Activated B cell treated with CpG ODN at 0.5 μM for 24 hours (primary cell): ENCODE data around the gene BRD4. TPM values are rescaled to one million over a fixed set of nuclear protein-coding genes. Genes with fewer than 3 reads are reported as not detected.

ENCODE experiments used
- ATAC-seq: fragments of 200-7000 bp; cut with Tn5 transposase; one replicate; pipeline ENCODE4 v1.10.0; 2021; ENCODE audit warnings: low read depth, mild to moderate bottlenecking, moderate library complexity
- CTCF ChIA-PET: fragments of 350-600 bp; sonication (Branson Sonifier 250); formaldehyde crosslinking; loops from one replicate; lab custom pipeline; 2021; ENCODE audit warnings: antibody characterized with exemption; lab: Charles Lee
- POLR2A ChIA-PET: fragments of 350-600 bp; sonication (Branson Sonifier 250); formaldehyde crosslinking; loops from one replicate; lab custom pipeline; 2021; ENCODE audit warnings: antibody characterized with exemption; lab: Charles Lee
- DNase-seq: peaks from one replicate; pipeline ENCODE4 v3.0.0; 2022
- H3K27ac Mint-ChIP-seq: one replicate; pipeline ENCODE4 v1.8.0; 2020; ENCODE audit warnings: mixed read lengths
- H3K27me3 Mint-ChIP-seq: one replicate; pipeline ENCODE4 v1.8.0; 2021; ENCODE audit warnings: mixed read lengths
- H3K36me3 Mint-ChIP-seq: one replicate; pipeline ENCODE4 v1.8.0; 2021; ENCODE audit warnings: low read depth, mixed read lengths
- H3K4me1 Mint-ChIP-seq: one replicate; pipeline ENCODE4 v1.8.0; 2021; ENCODE audit warnings: mixed read lengths
- H3K4me3 Mint-ChIP-seq: one replicate; pipeline ENCODE4 v1.8.0; 2020; ENCODE audit warnings: mild to moderate bottlenecking, mixed read lengths
- H3K9me3 Mint-ChIP-seq: one replicate; pipeline ENCODE4 v1.8.0; 2020; ENCODE audit warnings: mixed read lengths
- intact Hi-C: fragments of 100-400 bp; cut with micrococcal nuclease; formaldehyde crosslinking; loops from one replicate; pipeline ENCODE4 v1.15.1; 2024
- total RNA-seq: library from RNA; stranded (reverse); gene quantifications from 2 replicates; pipeline ENCODE4 v1.2.3, GENCODE V29; 2022
- TF ChIP-seq, protein P1 (sequence below): fragments of 200-600 bp; IDR thresholded peaks from one replicate; pipeline ENCODE4 v1.8.0; 2022; ENCODE audit warnings: antibody characterized with exemption, mild to moderate bottlenecking

BRD4 gene
- total RNA-seq, 1 donor from 2014 or later = 164 TPM

DNA sequence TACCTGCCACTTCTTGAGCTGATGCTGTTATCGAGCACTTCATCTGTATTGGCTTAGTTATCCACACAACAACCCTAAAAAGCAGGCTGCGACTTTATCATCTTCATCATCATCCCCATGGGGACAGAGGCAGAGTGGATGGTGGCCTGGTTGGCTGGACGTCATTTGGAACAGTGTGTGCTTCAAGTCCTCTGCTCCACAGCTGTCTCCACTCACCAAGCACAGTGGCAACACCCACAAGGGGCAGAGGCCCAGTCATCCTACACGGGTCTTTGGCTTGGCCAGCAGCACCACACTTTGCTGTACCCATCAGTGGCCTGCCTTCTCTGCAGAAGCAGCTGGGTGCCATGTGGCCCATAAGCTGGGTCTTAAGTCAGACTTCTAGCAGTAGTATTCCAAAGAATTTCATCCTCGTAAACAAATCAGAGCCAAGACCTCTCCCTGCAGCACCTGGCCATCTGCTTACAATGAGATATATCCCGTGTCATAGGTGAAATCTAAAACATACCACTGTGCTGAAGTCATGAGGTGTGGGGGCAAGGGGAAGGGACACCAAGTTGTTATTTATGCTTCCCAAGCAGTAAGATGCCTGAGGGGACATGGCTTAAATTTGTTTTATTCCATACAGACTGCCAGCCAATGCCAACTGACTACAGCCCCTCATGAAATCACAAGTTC lies 52.2 kb downstream of the BRD4 start:
- Mint-ChIP-seq H3K4me3 (no peak overlapping the region), H3K36me3 (peaks cover 11% of the 10 kb centered on the region), H3K4me1 (peaks cover 97% of the 10 kb centered on the region), H3K9me3 (no peaks in the 10 kb centered on the region), H3K27ac (peak overlapping the region; percentile 59), H3K27me3 (no peaks in the 10 kb centered on the region)
- TF ChIP-seq, protein P1, sequence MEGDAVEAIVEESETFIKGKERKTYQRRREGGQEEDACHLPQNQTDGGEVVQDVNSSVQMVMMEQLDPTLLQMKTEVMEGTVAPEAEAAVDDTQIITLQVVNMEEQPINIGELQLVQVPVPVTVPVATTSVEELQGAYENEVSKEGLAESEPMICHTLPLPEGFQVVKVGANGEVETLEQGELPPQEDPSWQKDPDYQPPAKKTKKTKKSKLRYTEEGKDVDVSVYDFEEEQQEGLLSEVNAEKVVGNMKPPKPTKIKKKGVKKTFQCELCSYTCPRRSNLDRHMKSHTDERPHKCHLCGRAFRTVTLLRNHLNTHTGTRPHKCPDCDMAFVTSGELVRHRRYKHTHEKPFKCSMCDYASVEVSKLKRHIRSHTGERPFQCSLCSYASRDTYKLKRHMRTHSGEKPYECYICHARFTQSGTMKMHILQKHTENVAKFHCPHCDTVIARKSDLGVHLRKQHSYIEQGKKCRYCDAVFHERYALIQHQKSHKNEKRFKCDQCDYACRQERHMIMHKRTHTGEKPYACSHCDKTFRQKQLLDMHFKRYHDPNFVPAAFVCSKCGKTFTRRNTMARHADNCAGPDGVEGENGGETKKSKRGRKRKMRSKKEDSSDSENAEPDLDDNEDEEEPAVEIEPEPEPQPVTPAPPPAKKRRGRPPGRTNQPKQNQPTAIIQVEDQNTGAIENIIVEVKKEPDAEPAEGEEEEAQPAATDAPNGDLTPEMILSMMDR = no peak
- POLR2A ChIA-PET = no interaction called here
- DNase-seq (no peak), ATAC-seq (no peak)
- CTCF ChIA-PET = interaction anchor here (0.7 kb wide), 1 partner anchor 13 kb away, joined by 3 read pairs; no protein-coding TSS in a partner anchor
- intact Hi-C loops = no loop called here

DNA sequence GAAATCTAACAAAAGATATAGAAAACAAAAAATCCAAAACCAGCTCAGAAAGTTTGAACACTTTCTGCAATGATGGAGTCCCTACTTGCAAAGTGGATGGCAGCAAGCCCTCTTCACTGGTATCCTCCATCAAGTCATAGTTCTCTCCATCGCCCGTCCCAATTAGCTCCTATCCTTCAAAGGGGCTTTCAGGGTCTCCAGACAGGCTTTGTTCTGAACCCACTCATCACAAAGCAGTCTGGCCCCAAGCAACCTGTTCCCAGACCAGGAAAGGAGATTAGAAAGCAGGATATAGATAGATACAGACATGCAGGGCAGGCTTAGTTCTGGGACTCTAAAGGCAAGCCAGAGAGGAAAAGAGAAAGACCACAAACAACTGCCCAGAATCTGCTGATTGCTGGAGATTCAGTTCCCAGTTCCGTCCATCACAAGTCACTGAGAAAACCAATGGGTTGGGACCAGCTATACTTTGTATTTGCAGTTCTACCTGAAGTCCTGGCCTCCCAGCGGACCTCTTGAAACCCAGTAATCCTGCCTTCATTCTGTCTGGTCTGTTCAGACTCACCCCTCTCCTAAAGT lies 52.9 kb downstream of the BRD4 start:
- Mint-ChIP-seq H3K4me1 (peaks cover 96% of the 10 kb centered on the region), H3K9me3 (no peaks in the 10 kb centered on the region), H3K27me3 (no peaks in the 10 kb centered on the region), H3K27ac (peak overlapping the region; percentile 64), H3K36me3 (peaks cover 11% of the 10 kb centered on the region), H3K4me3 (peak overlapping the region; percentile 46)
- POLR2A ChIA-PET = no interaction called here
- TF ChIP-seq, protein P1 = no peak
- CTCF ChIA-PET = no interaction called here
- DNase-seq (no peak), ATAC-seq (no peak)
- intact Hi-C loops = no loop called here

DNA sequence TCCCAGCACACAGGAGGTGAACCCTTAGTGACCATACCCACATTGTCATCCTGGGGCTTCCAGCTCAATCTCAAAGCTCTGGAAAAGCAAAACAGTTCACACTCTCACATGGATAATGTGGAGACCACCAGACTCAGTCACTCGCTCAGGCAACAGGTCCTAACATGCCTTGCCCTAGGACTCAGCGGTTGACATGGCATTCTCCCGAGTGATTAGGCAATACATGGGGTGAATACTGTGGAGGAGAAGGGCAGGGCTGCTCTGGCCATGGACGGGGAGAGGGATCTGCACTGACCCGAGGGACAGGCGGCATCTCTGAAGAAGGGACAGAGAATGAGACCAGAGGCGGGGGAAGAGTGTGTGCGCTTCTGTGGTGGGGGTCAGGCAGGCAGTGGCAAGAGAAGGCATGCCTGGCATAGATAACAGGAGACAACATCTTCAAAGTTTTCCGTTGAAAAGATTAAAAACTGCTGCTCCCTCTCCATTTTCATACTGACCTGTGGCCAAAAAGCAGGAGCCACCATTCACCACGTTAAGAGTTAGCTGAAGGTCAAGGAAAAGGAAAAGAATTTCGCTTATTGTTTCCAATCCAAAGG lies 55.6 kb downstream of the BRD4 start:
- CTCF ChIA-PET = no interaction called here
- intact Hi-C loops = no loop called here
- Mint-ChIP-seq H3K9me3 (no peaks in the 10 kb centered on the region), H3K4me3 (peak overlapping the region; percentile 0), H3K36me3 (peaks cover 24% of the 10 kb centered on the region), H3K4me1 (peaks cover 88% of the 10 kb centered on the region), H3K27ac (peak overlapping the region; percentile 0), H3K27me3 (no peaks in the 10 kb centered on the region)
- DNase-seq (no peak), ATAC-seq (no peak)
- TF ChIP-seq, protein P1 = no peak
- POLR2A ChIA-PET = no interaction called here

DNA sequence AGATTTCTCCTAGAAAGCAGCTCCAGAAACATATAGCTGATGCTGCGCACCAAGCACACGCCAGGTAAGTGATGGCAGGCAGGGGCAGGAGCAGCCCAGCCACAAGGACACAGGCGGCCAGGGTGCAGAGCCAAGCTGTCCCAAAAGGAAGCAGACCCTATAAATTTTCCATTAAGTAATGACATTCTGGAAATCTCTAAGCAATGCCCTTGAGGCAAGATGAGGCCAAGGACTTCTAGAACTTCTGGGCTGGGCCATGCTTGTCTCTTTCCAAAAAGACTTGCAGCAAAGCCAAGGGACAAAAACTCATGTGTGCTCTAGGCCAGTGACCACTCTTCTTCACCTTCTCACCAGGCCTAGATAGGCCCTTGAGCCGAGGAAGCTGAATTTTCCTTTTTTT lies 57.9 kb downstream of the BRD4 start:
- DNase-seq = no peak
- Mint-ChIP-seq H3K27me3 (no peaks in the 10 kb centered on the region), H3K4me3 (no peak overlapping the region), H3K27ac (no peak overlapping the region), H3K36me3 (peaks cover 47% of the 10 kb centered on the region), H3K9me3 (no peaks in the 10 kb centered on the region), H3K4me1 (peaks cover 78% of the 10 kb centered on the region)
- no peak for ATAC-seq
- TF ChIP-seq, protein P1 = no peak
- CTCF ChIA-PET = interaction anchor here (0.6 kb wide), 1 partner anchor 860 kb away, joined by 3 read pairs; no protein-coding TSS in a partner anchor
- POLR2A ChIA-PET = interaction anchor here (0.6 kb wide), 1 partner anchor 1208 kb away, joined by 3 read pairs; no protein-coding TSS in a partner anchor
- intact Hi-C loops = no loop called here

DNA sequence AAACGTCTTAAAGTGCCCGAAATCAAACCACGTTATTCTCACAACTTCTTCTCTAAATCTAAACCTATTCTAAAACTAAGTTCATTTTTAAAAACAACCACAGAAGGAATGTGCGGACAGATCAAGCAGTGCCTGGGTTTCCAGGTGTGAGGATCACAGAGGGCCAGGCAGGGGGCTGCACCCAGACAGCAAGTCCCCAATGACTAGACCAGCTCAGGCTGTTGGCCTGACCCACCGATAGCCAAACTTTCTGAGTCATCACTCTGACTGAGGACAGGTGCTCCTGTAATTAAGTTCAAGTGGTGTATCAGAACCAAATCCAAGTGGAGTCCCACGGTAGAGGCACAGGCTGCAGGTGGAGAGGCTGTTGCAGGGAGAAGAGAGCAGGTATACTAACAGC lies 62.5 kb downstream of the BRD4 start:
- intact Hi-C loops = no loop called here
- no peaks in the 10 kb centered on the region for H3K27me3 Mint-ChIP-seq

More for the DNA sequence above, 62.5 kb downstream of the BRD4 start:
- TF ChIP-seq, protein P1 = no peak
- peaks cover 41% of the 10 kb centered on the region for H3K4me1 Mint-ChIP-seq
- ChIA-PET POLR2A (no interaction called here), CTCF (no interaction called here)
- peak overlapping the region; percentile 24 for H3K27ac Mint-ChIP-seq
- no peaks in the 10 kb centered on the region for H3K9me3 Mint-ChIP-seq
- DNase-seq (no peak), ATAC-seq (no peak)
- H3K36me3 Mint-ChIP-seq = peaks cover 82% of the 10 kb centered on the region
- H3K4me3 Mint-ChIP-seq = no peak overlapping the region
